Activated CD4-positive, alpha-beta T cell treated with anti-CD3 and anti-CD28 coated beads, Interleukin-2, amount 50 U/mL, for 4 hours (primary cell): Measurements from ENCODE around the gene RMDN3.
A peak's percentile ranks its signal among the peaks of the same experiment; 100 is the strongest.

Source experiments
- DNase-seq, 2 experiments: peaks; one replicate each; pipeline ENCODE4 v3.0.0-alpha.2; 2020

RMDN3 gene

GRCh38 chr15:40754883-40755811 is at the start of gene RMDN3:
Gene RMDN3 (minus strand): TSS chr15:40755254. CDS start chr15:40754783, 471 bp downstream.
- peak; percentile 87 to 89 for DNase-seq

- DNase-seq: no peak
These were observed 48.6 kb upstream of the RMDN3 start for GRCh38 chr15:40803688-40804087.

- no peak for DNase-seq
These were observed 48.0 kb upstream of the RMDN3 start for GRCh38 chr15:40803076-40803475.

GRCh38 chr15:40799523-40799922 is 44.5 kb upstream of the RMDN3 start:
- no peak for DNase-seq

GRCh38 chr15:40796512-40796911 is 41.5 kb upstream of the RMDN3 start:
- DNase-seq: no peak

- no peak for DNase-seq
These were observed 41.0 kb upstream of the RMDN3 start for GRCh38 chr15:40796041-40796440.

- no peak for DNase-seq
These were observed 38.3 kb upstream of the RMDN3 start for GRCh38 chr15:40793216-40793989.

- no peak for DNase-seq
These were observed 37.3 kb upstream of the RMDN3 start for GRCh38 chr15:40792394-40792793.

- no peak for DNase-seq
These were observed 35.7 kb upstream of the RMDN3 start for GRCh38 chr15:40790718-40791117.

GRCh38 chr15:40789999-40790398 is 34.9 kb upstream of the RMDN3 start:
- no peak for DNase-seq

- no peak for DNase-seq
These were observed 34.1 kb upstream of the RMDN3 start for GRCh38 chr15:40789119-40789518.

GRCh38 chr15:40787991-40788390 is 32.9 kb upstream of the RMDN3 start:
- no peak for DNase-seq

GRCh38 chr15:40787344-40787841 is 32.3 kb upstream of the RMDN3 start:
- peak; percentile 64 to 70 for DNase-seq

GRCh38 chr15:40785814-40786213 is 30.8 kb upstream of the RMDN3 start:
- DNase-seq: no peak

- DNase-seq: no peak
These were observed 30.1 kb upstream of the RMDN3 start for GRCh38 chr15:40785164-40785563.

GRCh38 chr15:40782609-40783227 is 27.7 kb upstream of the RMDN3 start:
- DNase-seq: peak; percentile 78 to 79

GRCh38 chr15:40776537-40777141 is 21.6 kb upstream of the RMDN3 start:
- DNase-seq: no peak

- no peak for DNase-seq
These were observed 20.9 kb upstream of the RMDN3 start for GRCh38 chr15:40775740-40776536.

- no peak for DNase-seq
These were observed 20.0 kb upstream of the RMDN3 start for GRCh38 chr15:40775007-40775406.

- no peak for DNase-seq
These were observed 18.8 kb upstream of the RMDN3 start for GRCh38 chr15:40773902-40774301.

- no peak for DNase-seq
These were observed 18.4 kb upstream of the RMDN3 start for GRCh38 chr15:40773496-40773895.

GRCh38 chr15:40772014-40772413 is 17.0 kb upstream of the RMDN3 start:
- no peak for DNase-seq
